Activated CD4-positive, alpha-beta T cell treated with anti-CD3 and anti-CD28 coated beads for 1 hour (primary cell): ENCODE measurements around the gene CPTP.

Experiments used
- DNase-seq: peaks from one replicate; pipeline ENCODE4 v3.0.0-alpha.2; 2020

CPTP gene

GRCh38 chr1:1320666-1321448, 3.7 kb upstream of the CPTP start:
- no peak for DNase-seq

- no peak for DNase-seq
Measured at GRCh38 chr1:1321477-1321876, 3.1 kb upstream of the CPTP start.

DNA sequence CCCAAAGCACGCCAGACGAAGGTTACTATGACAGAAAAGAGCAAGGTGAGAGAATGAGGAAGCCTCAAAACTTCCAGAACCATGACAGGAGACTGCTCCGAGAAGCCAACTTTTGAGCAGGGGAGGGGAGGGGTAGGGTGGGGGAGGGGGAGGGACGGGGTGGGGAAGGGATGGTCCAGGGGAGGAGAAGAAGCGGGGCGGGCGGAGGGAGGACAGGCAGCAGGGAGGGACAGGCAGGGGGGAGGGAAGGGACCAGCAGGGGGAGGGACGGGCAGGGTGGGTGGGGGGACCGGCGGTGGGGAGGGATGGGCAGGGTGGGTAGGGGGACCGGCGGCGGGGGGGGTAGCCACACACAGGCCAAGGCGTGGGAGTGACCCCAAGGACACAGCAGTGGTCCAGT, 2.2 kb upstream of the CPTP start:
- no peak for DNase-seq

GRCh38 chr1:1322952-1323351, 1.6 kb upstream of the CPTP start:
- DNase-seq: no peak

DNA sequence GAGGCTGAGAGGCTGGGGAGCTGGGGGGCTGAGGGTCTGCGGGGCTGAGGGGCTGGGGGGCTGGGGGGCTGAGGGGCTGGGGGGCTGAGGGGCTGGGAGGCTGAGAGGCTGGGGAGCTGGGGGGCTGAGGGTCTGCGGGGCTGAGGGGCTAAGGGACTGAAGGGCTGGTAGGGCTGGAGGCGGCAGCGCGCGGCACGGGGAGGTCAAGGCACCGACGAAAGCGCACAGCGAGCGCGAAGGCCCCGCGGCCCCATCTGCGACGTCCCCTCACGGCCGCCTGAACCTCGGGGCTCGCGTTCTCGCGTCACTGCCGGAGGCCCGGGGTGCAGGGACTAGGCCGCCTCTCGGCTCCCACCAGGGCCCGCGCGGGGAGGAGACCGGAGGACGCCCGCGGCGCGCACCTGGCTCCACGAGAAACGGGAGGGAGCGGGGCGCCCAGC, 498 bp upstream of the CPTP start:
- DNase-seq: no peak

DNA sequence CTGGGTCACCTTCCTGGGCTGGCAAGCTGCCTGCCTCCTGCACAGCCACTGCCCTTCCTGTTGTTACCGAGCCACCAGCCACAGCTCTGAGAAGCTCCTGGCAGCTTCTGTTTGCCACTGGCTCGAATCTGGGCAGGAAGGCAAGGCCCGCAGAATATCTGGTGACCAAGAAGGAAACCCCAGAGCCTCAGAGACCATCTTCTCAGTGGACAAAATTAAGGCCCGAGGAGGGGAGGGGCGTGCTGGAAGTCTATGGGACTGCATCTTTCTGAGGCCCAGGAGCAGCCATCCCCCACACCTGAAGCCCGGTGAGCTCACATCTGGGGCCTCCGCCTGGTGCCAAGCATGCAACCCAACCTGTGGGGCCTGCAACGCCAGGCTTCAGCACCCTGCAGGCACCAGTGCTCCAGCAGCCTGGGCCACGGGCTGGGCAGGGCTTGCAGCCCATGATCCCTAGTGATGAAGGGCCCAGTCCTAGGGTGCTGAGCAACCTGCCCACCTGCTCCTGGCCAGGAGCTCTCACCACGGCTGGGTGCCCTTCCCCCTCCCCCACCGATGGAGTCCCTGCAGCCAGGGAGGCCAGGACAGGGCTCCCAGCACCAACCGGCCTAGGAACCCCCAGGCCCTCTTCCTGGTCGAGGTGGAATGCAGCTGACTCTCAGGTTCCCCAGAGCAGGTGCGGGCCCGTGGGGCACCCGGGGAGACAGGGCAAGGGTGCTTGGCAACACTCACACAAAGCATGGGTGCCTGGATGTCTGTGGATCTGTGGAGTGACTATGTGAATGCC, 879 bp downstream of the CPTP start:
- DNase-seq: no peak

DNA sequence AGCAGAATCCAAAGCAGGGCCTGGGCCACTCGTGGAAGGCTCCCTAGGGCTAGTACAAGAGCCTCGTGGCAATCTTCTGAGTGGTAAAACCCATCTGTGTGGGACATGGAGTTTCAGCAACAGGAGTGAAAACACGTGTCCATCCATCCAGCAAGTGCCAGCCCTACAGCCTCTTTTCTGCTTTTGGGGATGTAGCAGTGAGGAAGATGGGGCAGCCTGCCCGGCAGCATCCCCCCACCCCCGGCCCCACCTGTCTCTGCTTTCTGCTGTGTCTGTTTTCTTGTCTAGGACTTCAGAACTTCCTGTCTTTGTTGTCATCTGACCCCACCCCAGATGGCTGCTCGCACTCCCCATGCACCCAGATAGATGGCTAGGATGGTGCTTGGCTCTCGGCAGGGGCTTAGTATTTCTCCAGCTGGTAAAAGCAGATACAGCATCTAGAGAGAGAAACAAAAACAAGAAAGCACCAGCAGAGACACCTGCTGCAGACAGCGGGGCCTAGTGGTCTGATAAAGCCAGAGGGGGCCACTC, 1.5 kb downstream of the CPTP start:
- no peak for DNase-seq

- DNase-seq: no peak
Measured at GRCh38 chr1:1327291-1327690, 2.7 kb downstream of the CPTP start.

DNA sequence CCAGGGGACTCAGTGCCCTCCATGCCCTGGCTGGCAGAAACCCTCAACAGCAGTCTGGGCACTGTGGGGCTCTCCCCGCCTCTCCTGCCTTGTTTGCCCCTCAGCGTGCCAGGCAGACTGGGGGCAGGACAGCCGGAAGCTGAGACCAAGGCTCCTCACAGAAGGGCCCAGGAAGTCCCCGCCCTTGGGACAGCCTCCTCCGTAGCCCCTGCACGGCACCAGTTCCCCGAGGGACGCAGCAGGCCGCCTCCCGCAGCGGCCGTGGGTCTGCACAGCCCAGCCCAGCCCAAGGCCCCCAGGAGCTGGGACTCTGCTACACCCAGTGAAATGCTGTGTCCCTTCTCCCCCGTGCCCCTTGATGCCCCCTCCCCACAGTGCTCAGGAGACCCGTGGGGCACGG, 3.7 kb downstream of the CPTP start:
- no peak for DNase-seq

GRCh38 chr1:1329304-1330210, 5.0 kb downstream of the CPTP start:
- DNase-seq: no peak

DNA sequence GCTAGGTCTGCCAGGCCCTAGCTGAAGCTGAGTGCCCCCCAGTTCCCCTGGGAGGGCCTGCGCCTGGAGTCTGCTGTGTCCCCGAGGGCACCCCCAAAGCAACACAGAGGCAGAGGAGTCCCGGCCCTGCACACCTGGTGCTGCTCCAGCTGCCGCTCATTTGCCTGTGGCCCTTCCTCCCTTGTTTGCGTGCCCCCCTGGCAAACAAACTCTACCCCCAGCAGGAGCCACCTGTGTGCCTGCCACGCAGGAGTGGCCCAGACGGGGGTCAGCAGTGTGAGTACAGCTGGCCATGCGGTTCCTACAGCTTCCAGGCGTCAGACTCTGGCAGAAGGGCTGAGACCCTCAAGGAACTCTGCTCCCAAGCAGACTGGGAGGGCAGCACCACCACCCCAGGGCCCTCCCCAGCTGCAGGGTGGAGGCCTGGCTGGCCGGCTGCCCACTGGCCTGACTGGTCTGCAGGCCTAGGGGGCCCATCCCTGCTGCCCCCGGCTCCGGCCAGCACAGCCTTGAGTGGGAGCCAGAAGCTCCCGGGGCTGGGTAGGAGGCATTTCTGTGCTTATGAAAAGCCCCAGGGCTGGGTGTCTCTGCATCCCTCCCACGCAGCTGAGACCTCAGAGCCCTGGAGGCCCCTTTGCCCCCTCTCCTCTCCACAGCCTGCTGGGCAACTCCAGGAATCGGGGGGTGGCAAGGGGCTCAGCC, 5.9 kb downstream of the CPTP start:
- no peak for DNase-seq

DNA sequence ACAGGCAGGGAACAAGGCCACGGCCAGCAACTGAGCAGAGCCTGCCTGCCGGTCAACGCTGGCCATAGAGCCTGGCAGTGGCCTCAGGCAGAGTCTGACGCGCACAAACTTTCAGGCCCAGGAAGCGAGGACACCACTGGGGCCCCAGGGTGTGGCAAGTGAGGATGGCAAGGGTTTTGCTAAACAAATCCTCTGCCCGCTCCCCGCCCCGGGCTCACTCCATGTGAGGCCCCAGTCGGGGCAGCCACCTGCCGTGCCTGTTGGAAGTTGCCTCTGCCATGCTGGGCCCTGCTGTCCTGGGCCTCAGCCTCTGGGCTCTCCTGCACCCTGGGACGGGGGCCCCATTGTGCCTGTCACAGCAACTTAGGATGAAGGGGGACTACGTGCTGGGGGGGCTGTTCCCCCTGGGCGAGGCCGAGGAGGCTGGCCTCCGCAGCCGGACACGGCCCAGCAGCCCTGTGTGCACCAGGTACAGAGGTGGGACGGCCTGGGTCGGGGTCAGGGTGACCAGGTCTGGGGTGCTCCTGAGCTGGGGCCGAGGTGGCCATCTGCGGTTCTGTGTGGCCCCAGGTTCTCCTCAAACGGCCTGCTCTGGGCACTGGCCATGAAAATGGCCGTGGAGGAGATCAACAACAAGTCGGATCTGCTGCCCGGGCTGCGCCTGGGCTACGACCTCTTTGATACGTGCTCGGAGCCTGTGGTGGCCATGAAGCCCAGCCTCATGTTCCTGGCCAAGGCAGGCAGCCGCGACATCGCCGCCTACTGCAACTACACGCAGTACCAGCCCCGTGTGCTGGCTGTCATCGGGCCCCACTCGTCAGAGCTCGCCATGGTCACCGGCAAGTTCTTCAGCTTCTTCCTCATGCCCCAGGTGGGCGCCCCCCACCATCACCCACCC, 6.7 kb downstream of the CPTP start, which contains the start of gene TAS1R3:
Gene TAS1R3 (plus strand): TSS at position 213 of the 898 bp plus-strand sequence. CDS start 66 bp downstream, at position 279.
- DNase-seq: no peak

GRCh38 chr1:1332031-1332755, 7.6 kb downstream of the CPTP start:
- DNase-seq: no peak

GRCh38 chr1:1332774-1333480, 8.3 kb downstream of the CPTP start:
- no peak for DNase-seq

GRCh38 chr1:1333551-1334241, 9.1 kb downstream of the CPTP start:
- no peak for DNase-seq

GRCh38 chr1:1334835-1335234, 10.2 kb downstream of the CPTP start:
- no peak for DNase-seq

- no peak for DNase-seq
Measured at GRCh38 chr1:1335283-1335682, 10.7 kb downstream of the CPTP start.

GRCh38 chr1:1335792-1336248, 11.2 kb downstream of the CPTP start:
- DNase-seq: no peak

DNA sequence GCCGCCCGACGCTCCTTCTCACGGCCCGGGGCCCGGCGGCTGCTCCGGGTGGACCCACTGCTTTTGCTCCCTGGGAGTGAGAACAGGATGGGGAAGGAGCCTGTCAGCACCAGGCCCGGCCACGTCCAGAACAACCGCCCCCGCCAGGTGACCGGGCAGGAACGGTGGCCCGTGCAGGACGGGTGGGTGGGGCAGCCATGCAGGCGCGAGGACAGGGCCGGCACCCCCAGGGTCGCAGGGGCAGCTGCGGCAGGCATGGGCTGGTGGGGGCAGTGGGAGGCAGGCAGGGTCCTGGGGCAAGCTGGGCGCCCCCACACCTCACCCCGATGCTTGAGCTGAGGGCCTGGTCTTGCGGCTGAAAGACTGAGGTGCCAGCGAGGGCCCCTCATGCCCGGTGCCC, 11.8 kb downstream of the CPTP start:
- no peak for DNase-seq
